ENCODE data around the gene FOXC2.

- no peak for TF ChIP-seq TCF4 (CRISPR knock-in tag; IDR thresholded peaks at IDR 0.05; ENCODE audit: borderline replicate concordance)
- no peak for TF ChIP-seq CSDC2 (CRISPR knock-in tag; IDR thresholded peaks at IDR 0.05)
- no peak for TF ChIP-seq TSHZ2 (CRISPR knock-in tag; IDR thresholded peaks at IDR 0.05)
- no peak for TF ChIP-seq ZC3H10 (CRISPR knock-in tag; IDR thresholded peaks at IDR 0.05)
Observed at GRCh38 chr16:86529160-86529559, 37.5 kb upstream of the FOXC2 start.
